Measurements from ENCODE around the gene COPS7B.

The COPS7B gene

DNA sequence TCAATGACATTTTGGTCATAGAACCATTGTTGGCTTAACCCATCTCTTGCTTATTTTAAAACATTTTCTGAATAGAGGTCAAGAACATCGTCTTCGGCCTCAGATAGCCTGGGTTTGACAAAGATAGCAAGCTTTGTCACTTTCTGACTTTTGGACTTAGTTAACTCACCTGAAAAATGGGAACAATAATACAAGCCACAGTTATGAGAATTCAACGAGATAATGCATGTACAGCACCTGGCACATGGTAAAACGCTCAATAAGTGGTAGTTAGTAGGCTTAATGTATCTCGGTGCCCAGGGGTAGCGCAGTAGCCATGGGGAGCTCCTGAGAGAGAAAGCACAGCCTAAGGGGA lies 446 bp upstream of the COPS7B start:
- TF ChIP-seq, protein P1, sequence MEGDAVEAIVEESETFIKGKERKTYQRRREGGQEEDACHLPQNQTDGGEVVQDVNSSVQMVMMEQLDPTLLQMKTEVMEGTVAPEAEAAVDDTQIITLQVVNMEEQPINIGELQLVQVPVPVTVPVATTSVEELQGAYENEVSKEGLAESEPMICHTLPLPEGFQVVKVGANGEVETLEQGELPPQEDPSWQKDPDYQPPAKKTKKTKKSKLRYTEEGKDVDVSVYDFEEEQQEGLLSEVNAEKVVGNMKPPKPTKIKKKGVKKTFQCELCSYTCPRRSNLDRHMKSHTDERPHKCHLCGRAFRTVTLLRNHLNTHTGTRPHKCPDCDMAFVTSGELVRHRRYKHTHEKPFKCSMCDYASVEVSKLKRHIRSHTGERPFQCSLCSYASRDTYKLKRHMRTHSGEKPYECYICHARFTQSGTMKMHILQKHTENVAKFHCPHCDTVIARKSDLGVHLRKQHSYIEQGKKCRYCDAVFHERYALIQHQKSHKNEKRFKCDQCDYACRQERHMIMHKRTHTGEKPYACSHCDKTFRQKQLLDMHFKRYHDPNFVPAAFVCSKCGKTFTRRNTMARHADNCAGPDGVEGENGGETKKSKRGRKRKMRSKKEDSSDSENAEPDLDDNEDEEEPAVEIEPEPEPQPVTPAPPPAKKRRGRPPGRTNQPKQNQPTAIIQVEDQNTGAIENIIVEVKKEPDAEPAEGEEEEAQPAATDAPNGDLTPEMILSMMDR (IDR thresholded peaks at IDR 0.05; ENCODE audit: control extremely low read depth, extremely low read depth, low read depth, missing control alignments), result no peak
- DNase-seq (ENCODE audit: extremely low spot score), result no peak
- CTCF ChIA-PET, result interaction anchor here (0.7 to 3.0 kb wide), 8 partner anchors 15 to 174 kb away, joined by 3 to 20 read pairs (median 6); no protein-coding TSS in a partner anchor
- POLR2A ChIA-PET, result interaction anchor here (1.0 kb wide), 1 partner anchor 10 kb away, joined by 3 read pairs; no protein-coding TSS in a partner anchor

DNA sequence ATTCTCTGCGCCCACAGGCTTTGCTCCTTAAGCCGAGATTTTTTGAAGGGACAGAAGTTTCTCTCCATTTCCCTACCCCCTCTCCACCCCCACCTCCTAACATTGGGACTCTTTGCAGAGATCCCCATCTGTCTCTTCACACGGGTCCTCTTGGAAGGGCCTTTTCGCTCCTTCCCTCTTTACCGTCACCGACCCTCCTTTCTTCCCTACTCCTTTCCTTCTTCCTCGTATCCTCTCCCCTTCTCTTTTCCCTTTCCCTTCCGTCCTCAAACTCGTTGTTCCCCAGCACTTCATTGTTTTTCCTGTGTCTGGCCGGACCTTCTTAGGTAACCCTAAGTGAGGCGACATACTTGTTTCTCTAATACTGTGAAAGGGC lies 660 bp downstream of the COPS7B start:
- TF ChIP-seq, protein P1 (IDR thresholded peaks at IDR 0.05; ENCODE audit: control extremely low read depth, extremely low read depth, low read depth, missing control alignments), result no peak
- POLR2A ChIA-PET, result no interaction called here
- no peak for DNase-seq (ENCODE audit: extremely low spot score)
- CTCF ChIA-PET, result interaction anchor here (0.9 to 2.5 kb wide), 2 partner anchors 175 to 185 kb away, joined by 3 to 8 read pairs; no protein-coding TSS in a partner anchor

DNA sequence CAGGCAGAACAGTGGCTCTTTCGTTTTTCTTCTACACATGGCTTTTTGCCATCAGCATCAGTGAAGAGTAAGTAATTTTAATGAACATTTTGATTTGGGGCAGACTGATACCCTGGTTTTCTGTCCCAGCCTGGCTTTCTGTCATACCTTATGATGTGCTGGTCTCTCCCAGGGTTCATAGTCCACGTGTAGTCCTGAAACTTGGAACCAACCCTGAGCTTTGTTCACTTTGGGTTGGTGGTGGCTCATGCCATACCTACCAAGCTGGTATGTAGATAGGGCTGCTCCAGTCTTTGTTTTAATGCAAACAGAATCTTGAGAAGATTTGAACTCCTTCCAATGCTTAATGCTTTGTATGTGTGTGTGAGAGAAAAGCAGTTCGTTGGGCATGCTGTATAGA lies 4.9 kb downstream of the COPS7B start:
- TF ChIP-seq, protein P1 (IDR thresholded peaks at IDR 0.05; ENCODE audit: control extremely low read depth, extremely low read depth, low read depth, missing control alignments), result no peak
- DNase-seq (ENCODE audit: extremely low spot score), result no peak
- POLR2A ChIA-PET, result no interaction called here
- CTCF ChIA-PET, result interaction anchor here (1.4 kb wide), 1 partner anchor 10 kb away, joined by 6 read pairs; no protein-coding TSS in a partner anchor

DNA sequence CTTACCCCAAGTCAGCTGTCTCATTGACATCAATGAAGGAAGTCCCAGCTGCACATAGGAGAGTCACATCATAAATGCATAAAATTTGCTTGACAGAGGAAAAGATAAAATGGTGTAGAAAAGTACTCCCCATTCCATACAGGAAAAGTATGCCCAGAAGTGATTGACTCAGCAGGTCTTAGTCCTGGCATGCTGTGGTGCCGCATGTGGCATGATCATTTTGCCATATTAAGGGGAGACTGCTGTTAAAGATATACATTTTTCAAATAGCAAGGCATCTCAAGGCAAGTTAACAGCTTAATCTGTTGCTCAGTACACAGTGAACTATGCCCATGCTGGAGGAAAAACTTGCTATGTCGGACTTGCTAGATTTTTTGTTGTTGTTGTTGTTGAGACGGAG lies 8.1 kb downstream of the COPS7B start:
- ChIA-PET POLR2A (no interaction called here), CTCF (interaction anchor here (1.1 kb wide), 1 partner anchor 119 kb away, joined by 3 read pairs; no protein-coding TSS in a partner anchor)
- TF ChIP-seq, protein P1 (IDR thresholded peaks at IDR 0.05; ENCODE audit: control extremely low read depth, extremely low read depth, low read depth, missing control alignments), result no peak

DNA sequence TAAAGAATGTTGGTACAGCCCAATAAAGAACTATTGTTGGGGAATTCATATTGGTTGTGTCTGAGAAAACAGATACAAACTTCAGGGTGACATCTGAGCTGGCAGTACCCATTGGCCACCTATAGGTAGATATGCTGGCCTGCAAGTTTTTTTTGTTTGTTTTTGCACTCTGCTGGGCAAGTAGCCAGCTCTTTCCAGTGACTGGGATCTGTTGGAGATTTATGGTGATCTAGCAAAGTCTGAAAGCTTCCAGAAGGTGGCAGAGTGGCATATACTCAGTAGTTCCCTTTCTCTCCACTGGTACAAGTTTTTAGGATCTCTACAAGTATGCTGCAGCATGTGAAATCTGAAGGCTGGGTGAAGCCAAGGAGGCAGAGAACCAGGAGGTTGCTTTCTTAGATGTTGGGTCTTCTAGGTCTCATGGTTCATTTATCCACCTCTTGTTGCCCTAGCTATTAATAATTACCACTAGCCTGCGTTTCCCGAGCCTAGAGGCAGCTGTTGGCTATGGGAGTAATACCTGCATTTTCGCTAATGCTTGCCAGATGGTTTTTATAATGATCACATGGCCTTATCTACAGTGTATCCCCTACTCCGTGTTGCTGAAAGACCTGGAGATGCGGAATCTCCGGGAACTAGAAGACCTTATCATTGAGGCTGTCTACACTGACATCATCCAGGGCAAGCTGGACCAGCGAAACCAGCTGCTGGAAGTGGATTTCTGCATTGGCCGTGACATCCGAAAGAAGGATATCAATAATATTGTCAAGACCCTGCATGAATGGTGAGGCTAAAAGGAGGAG lies 9.5 kb downstream of the COPS7B start:
- TF ChIP-seq, protein P1 (IDR thresholded peaks at IDR 0.05; ENCODE audit: control extremely low read depth, extremely low read depth, low read depth, missing control alignments), result no peak
- CTCF ChIA-PET, result interaction anchor here (1.1 to 3.1 kb wide), 6 partner anchors 9 to 118 kb away, joined by 3 to 9 read pairs (median 3); no protein-coding TSS in a partner anchor
- POLR2A ChIA-PET, result interaction anchor here (1.1 kb wide), 1 partner anchor 10 kb away, joined by 3 read pairs; the partner anchor contains the start of gene COPS7B
- DNase-seq (ENCODE audit: extremely low spot score), result no peak

More for the DNA sequence above, 8.1 kb downstream of the COPS7B start:
- no peak for DNase-seq (ENCODE audit: extremely low spot score)

DNA sequence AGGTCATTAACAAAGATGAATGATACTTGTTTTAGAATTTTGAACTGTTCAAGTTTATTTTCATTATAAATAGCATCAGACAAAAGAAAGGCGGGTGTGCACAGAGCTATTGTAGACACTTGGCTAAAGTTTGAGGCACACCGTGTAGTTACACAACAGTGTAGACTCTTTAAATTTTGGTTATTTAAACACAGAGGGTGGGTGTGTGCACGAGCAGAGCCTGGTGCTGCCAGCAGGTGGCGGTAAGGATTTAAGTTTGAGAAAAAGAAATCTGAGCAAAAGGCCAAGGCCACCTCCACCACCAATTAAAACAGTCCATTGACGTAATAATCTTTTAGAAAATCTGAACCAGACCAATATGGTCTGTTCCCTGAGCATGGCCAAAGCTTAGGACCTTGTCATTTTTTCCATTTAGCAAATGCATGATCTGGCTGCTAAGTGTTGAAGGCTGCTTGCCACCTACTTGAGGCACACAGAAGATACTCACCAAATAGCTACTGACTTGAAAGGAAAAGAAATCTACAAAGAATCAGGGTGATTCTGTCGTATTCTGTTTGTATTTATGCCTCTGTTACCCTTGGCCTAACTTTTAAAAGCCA lies 14.3 kb downstream of the COPS7B start:
- POLR2A ChIA-PET, result no interaction called here
- CTCF ChIA-PET, result interaction anchor here (0.7 to 4.0 kb wide), 14 partner anchors 9 to 372 kb away, joined by 3 to 20 read pairs (median 4); partner anchors contain the start of gene COPS7B
- TF ChIP-seq, protein P1 (IDR thresholded peaks at IDR 0.05; ENCODE audit: control extremely low read depth, extremely low read depth, low read depth, missing control alignments), result peak; percentile 68
- peak; percentile 43 for DNase-seq (ENCODE audit: extremely low spot score)
